ENCODE measurements around the gene GREB1L.
"Not testable (repeated sequence)": the region's sequence is repeated elsewhere in the genome, so short reads cannot be mapped to it uniquely, and the experiment has no call there.

The GREB1L gene

DNA sequence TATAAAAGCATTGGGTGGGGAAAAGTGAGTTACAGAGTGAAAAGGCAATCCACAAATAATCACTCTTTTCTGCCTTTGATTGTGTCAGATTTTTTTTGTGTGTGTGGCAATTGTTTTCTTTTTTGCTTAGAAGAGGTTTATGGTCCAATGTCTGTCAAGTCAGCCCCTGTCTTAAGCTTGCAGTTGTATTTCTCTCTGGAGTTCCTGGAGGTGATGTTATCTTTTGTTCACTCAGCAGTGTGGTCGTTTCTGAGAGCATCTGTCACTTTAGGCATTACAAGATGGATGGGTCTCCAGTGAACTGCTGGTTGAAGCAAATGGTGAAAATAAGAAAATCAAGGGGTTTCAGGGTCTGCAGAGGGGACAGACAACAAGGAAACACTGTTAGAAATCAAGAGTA lies 121.3 kb downstream of the GREB1L start:
- Histone ChIP-seq H3K36me3 (no peaks in the 10 kb centered on the region), H3K4me1 (ENCODE audit: control insufficient read depth in 1 of 2, insufficient read depth in 1 of 2, low read depth in 1 of 2, low read length in 1 of 2) (no peaks in the 10 kb centered on the region), H3K27me3 (peaks cover under 1% of the 10 kb centered on the region), H3K27ac (no peak overlapping the region), H3K9me3 (no peaks in the 10 kb centered on the region), H3K4me3 (ENCODE audit: low read depth in 1 of 2, low read length in 1 of 2) (no peak overlapping the region)
- no peak for TF ChIP-seq CTCF (IDR thresholded peaks at IDR 0.05)

GRCh38 chr18:21364471-21364870 lies 122.4 kb downstream of the GREB1L start:
- no peak overlapping the region for H3K27ac ChIP-seq
- H3K4me1 ChIP-seq (ENCODE audit: control insufficient read depth in 1 of 2, insufficient read depth in 1 of 2, low read depth in 1 of 2, low read length in 1 of 2), result no peaks in the 10 kb centered on the region
- H3K27me3 ChIP-seq, result peaks cover 6% of the 10 kb centered on the region
- no peak overlapping the region for H3K4me3 ChIP-seq (ENCODE audit: low read depth in 1 of 2, low read length in 1 of 2)
- TF ChIP-seq CTCF (IDR thresholded peaks at IDR 0.05), result no peak
- no peaks in the 10 kb centered on the region for H3K9me3 ChIP-seq
- H3K36me3 ChIP-seq, result no peaks in the 10 kb centered on the region

GRCh38 chr18:21366896-21367295 lies 124.9 kb downstream of the GREB1L start:
- H3K27ac ChIP-seq, result no peak overlapping the region
- TF ChIP-seq CTCF (IDR thresholded peaks at IDR 0.05), result no peak
- H3K27me3 ChIP-seq, result peaks cover 6% of the 10 kb centered on the region
- H3K36me3 ChIP-seq, result no peaks in the 10 kb centered on the region
- no peaks in the 10 kb centered on the region for H3K9me3 ChIP-seq
- no peak overlapping the region for H3K4me3 ChIP-seq (ENCODE audit: low read depth in 1 of 2, low read length in 1 of 2)
- no peaks in the 10 kb centered on the region for H3K4me1 ChIP-seq (ENCODE audit: control insufficient read depth in 1 of 2, insufficient read depth in 1 of 2, low read depth in 1 of 2, low read length in 1 of 2)

DNA sequence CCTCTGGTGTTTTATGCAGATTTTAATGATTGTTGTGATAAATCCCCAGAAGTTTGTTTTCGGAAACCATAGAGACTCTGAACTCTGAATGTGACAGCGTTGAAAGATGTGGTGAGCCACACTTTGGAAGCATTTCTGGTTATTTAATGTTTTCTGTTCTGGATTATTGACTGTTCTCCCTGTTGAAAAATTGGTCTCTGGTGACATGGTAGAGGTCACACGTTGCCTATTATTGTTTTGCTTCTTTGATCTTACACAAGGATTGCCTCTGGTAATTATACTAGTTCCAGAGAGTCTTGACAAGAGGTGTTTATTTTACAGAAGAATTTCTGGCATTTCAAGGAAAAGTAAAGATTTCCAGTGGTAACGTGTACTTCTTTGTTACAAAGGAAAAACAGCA lies 127.1 kb downstream of the GREB1L start:
- no peak overlapping the region for H3K4me3 ChIP-seq (ENCODE audit: low read depth in 1 of 2, low read length in 1 of 2)
- TF ChIP-seq CTCF (IDR thresholded peaks at IDR 0.05), result no peak

DNA sequence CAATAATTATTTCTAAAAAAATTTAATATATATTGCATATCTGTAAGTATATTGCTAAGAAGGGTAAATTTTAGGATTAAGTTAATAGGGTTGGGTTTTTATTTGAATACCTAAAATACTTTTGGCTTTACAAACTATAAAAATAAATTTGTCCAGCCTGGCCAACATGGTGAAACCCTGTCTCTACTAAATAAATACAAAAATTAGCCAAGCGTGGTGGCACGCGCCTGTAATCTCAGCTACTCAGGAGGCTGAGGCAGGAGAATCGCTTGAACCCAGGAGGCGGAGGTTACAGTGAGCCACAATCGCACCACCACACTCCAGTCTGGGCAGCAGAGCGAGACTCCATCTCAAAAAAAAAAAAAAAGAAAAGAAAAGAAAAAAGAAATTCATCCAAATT lies 127.6 kb downstream of the GREB1L start:
- H3K36me3 ChIP-seq; H3K4me1 ChIP-seq (ENCODE audit: control insufficient read depth in 1 of 2, insufficient read depth in 1 of 2, low read depth in 1 of 2, low read length in 1 of 2); H3K27ac ChIP-seq; H3K27me3 ChIP-seq; H3K9me3 ChIP-seq; H3K4me3 ChIP-seq (ENCODE audit: low read depth in 1 of 2, low read length in 1 of 2): not testable (repeated sequence)

More for the DNA sequence above, 127.1 kb downstream of the GREB1L start:
- peaks cover 6% of the 10 kb centered on the region for H3K27me3 ChIP-seq
- no peaks in the 10 kb centered on the region for H3K9me3 ChIP-seq
- no peak overlapping the region for H3K27ac ChIP-seq
- H3K36me3 ChIP-seq, result no peaks in the 10 kb centered on the region
- no peaks in the 10 kb centered on the region for H3K4me1 ChIP-seq (ENCODE audit: control insufficient read depth in 1 of 2, insufficient read depth in 1 of 2, low read depth in 1 of 2, low read length in 1 of 2)

- H3K36me3 ChIP-seq, result no peaks in the 10 kb centered on the region
- H3K27me3 ChIP-seq, result peaks cover 17% of the 10 kb centered on the region
- no peak overlapping the region for H3K27ac ChIP-seq
- no peak for TF ChIP-seq CTCF (IDR thresholded peaks at IDR 0.05)
- H3K9me3 ChIP-seq, result no peaks in the 10 kb centered on the region
- no peaks in the 10 kb centered on the region for H3K4me1 ChIP-seq (ENCODE audit: control insufficient read depth in 1 of 2, insufficient read depth in 1 of 2, low read depth in 1 of 2, low read length in 1 of 2)
- H3K4me3 ChIP-seq (ENCODE audit: low read depth in 1 of 2, low read length in 1 of 2), result no peak overlapping the region
Measured at GRCh38 chr18:21383031-21383430, 141.0 kb downstream of the GREB1L start.

Measured in neutrophil (primary cell).